Activated CD8-positive, alpha-beta memory T cell treated with anti-CD3 and anti-CD28 coated beads, Interleukin-2, amount 50 U/mL, for 24 hours (primary cell): ENCODE results near the gene EFNB3.

Experiments
- DNase-seq: peaks from one replicate; pipeline ENCODE4 v3.0.0-alpha.2; 2020; ENCODE audit errors: extremely low read depth

Gene EFNB3

DNA sequence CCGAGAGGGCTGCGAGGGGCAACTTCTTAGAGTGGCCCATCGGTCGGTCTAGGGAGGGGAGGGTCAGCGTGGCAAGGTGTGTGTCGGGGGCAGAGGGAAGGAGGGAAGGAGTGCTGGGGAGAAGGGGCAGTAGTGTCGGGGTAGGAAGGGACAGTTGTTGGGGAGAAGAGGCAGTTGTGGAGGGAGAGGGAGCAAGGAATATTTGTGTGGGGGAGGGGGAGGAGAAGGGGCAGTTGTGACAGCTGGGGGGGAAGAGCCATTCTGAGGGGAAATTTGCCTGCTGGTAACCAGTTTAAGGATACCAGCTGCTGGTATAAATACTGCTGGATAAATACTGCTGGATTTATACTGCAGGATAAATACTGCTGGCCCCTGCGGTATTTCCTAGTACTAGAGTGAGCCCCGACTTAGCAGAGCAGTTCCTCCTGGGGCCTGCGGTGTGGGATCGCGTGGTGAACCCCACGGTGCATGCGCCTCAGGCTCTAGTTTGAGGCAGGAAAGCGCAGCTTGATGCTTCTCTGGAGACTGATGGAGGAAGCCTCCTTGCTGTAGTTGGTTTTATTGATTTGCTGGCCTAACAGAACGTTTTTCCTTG, 12.9 kb downstream of the EFNB3 start:
- no peak for DNase-seq

DNA sequence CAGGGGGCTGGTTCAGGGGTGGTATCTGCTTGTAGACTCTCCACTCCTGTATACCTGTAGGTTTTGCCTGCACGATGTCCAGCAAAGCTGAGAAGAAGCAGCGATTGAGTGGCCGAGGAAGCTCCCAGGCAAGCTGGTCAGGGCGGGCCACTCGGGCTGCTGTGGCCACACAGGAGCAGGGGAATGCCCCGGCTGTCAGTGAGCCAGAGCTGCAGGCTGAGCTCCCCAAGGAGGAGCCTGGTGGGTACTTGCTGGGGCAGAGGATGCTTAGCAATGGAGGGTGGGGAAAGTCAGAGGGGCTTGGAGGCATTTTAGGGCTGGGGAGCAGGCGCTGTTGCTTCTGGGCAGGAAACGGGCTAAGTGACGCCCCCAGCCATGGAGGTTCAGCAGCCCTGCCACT, 14.7 kb downstream of the EFNB3 start:
- DNase-seq = no peak

DNA sequence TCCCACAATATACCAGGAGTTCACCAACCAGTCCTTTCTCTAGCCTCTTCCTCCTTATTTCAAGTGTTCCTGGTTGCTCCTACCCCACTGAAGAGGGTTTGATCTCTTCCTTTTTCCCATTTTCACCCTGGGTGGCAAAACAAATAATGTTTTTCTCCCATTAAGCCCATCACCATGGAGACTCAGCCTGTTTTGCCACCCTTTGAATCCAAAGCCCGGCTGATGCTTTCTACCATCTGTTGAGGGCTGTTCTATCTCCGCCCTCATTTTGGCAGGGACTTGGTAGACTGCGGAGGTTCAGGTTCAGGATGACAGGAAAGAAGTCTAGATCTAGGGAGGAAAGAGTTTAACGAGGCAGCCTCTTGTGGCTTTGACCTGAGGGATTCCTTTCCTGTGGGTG, 15.1 kb downstream of the EFNB3 start:
- DNase-seq = no peak

- no peak for DNase-seq
Observed at GRCh38 chr17:7721612-7722011, 16.6 kb downstream of the EFNB3 start.

GRCh38 chr17:7727886-7728285, 22.9 kb downstream of the EFNB3 start:
- DNase-seq = no peak

GRCh38 chr17:7729816-7730215, 24.8 kb downstream of the EFNB3 start:
- no peak for DNase-seq

DNA sequence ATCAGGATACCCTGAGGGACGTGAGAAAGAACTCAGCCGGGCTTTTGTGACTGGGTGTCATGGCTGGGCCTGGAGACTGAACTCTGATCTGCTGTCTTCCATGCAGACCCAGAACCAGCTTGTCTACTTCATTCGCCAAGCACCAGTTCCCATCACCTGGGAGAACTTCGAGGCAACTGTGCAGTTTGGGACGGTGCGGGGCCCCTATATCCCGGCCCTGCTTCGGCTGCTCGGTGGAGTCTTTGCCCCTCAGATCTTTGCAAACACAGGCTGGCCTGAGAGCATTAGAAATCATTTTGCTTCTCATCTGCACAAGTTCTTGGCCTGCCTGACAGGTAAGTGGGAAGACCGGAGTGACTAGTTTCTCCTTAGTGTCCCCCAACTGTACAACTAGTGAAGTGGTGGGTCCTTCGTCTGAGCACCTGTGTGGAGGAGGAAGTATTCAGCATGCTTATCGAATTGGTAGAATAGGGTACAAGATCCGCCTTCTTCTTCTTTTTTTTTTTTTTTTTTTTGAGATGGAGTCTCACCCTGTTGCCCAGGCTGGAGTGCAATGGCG, 28.1 kb downstream of the EFNB3 start:
- no peak for DNase-seq

- DNase-seq = no peak
Observed at GRCh38 chr17:7737601-7738000, 32.6 kb downstream of the EFNB3 start.

DNA sequence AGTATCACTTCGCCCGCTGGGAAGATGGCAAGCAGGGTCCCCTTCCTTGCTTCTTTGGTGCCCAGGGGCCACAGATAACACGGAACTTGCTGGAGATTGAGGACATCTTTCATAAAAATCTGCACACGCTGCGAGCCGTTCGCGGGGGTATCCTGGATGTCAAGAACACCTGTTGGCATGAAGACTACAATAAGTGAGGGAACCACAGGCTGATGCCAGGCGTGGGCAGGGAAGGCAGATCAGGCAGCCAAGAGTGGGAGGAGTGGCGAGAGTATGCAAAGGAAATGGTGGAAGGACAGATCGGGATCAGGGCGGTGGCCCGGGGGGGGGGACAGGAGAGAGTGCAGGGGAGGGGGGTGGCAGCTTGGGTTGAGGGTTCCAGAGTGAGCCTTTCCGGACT, 34.7 kb downstream of the EFNB3 start:
- no peak for DNase-seq

DNA sequence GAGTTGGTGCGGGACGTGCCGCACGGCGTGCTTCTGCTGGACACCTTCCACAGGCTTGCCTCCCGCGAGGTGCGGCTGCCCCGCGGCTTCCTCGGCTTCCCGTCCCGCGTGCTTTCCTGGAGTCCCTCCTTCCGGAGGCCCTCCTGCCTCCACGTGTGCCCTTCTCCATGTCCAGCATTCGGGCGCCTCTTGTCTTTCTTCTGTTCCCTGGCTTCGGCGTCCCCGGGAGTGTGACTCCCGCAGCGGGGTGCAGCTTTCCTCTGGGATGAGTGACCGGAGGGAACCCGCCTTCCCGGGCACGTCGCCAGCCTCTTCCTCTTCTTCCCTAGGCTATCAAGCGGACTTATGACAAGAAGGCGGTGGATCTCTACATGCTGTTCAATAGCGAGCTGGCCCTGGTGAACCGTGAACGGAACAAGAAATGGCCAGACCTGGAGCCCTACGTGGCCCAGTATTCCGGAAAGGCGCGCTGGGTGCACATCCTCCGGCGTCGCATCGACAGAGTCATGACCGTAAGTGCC, 35.5 kb downstream of the EFNB3 start:
- DNase-seq = no peak

GRCh38 chr17:7742729-7743128, 37.7 kb downstream of the EFNB3 start:
- no peak for DNase-seq

DNA sequence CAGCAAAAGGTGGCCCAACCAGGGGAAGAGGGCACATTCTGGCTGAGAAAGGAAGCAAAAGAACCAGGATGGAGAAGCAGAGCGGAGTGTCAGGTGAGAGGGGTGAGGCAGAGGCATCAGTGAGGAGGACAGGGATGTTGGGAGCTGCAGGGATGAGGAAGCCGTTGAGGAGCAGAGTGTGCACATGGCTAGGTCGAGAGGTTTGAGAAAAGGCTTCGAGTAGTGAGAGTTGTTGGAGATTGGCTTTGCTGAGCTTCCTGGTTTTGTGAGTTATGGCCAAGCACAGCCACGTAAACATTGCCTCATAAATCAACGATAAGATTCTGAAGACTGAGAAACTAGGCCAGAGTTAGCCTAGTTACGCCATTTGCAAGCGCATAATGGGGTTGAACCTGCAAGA, 39.4 kb downstream of the EFNB3 start:
- no peak for DNase-seq

DNA sequence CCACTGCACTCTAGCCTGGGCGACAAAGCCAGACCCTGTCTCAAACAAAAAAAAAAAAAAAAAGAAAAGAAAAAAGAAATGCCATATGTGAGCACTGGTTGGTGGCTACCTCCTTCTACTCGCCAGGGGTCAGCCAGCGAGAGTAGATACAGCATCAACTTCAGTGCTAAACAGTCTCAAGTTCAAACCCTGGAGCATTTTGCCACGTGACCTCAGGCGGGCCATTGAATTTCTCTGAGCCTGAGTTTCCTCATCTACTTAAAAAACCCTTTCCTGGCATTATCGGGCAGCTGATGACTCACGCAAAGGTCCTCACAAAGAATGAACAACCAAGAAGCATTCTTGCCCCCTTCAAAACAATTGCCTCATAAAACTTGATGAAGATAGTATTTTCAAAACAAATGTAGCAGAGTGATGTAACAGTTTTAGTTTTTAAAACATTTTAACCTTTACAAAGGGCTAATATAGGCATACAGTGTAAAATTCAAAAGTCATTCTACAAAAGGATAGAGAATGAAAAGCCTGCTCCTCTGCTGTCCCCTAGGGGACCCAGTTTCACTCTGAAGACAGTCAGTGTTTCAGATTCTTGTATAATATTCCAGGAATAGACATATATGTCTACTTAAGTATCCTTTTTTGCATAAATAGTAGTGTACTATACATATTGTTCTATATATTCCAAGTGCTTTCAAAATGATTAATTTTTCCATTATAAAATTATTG, 40.9 kb downstream of the EFNB3 start:
- no peak for DNase-seq

- DNase-seq = no peak
Observed at GRCh38 chr17:7747635-7748071, 42.7 kb downstream of the EFNB3 start.

GRCh38 chr17:7748076-7748775, 43.2 kb downstream of the EFNB3 start:
- DNase-seq = no peak

GRCh38 chr17:7750321-7750821, 45.4 kb downstream of the EFNB3 start:
- DNase-seq = no peak

DNA sequence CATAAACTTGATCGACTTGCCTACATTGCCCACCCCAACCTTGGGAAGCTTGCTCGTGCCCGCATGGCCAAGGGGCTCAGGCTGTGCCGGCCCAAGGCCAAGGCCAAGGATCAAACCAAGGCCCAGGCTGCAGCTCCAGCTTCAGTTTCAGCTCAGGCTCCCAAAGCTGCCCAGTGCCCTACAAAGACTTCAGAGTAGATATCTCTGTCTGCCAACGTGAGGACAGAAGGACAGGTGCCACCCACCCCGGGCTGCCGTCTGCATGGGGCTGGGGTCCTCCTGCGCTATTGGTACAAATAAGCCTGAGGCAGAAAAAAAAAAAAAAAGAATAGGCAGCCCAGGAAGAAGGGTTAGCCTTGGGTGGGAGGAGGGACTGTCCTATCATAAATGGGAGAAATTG, 49.7 kb downstream of the EFNB3 start:
- DNase-seq = no peak

DNA sequence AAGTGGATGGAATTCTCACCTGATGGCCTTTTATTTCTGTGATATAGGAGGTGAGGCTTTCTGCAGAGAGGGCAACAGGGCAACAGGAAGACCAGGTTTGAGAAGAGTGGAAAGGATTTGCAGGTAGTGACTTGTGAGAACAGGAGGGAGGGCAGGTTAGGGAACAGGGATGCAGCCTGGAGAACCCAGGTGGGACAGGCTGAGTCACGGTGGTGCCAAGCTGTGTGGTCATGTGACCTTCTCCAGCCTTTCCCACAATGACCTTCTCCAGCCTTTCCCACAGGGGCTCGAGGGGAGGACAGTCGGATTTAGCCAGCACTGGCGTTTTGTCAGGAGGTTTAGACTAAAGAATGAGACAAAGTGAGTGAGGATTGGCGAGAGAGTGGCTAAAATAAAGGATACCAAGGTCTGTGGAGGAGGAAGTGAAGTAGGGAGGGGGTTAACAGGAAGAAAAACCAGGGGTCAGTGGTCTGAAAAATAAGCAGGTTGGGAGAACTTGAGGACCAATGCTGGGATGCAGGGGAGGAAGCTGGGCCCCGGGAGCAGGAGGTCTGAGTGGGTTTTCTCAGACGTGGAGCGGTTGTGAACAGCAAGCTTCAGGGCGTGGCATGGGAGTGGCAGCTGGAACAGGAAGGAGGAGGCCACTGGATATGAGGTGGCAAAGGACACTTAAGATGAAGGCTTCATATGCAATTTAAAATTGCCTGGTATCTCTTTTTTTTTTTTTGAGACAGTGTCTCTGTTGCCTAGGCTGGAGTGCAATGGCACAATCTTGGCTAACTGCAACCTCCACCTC, 50.3 kb downstream of the EFNB3 start:
- DNase-seq = no peak

- no peak for DNase-seq
Observed at GRCh38 chr17:7756968-7757367, 52.0 kb downstream of the EFNB3 start.
